ENCODE measurements around the gene STRIT1.

- TF ChIP-seq, protein P1, sequence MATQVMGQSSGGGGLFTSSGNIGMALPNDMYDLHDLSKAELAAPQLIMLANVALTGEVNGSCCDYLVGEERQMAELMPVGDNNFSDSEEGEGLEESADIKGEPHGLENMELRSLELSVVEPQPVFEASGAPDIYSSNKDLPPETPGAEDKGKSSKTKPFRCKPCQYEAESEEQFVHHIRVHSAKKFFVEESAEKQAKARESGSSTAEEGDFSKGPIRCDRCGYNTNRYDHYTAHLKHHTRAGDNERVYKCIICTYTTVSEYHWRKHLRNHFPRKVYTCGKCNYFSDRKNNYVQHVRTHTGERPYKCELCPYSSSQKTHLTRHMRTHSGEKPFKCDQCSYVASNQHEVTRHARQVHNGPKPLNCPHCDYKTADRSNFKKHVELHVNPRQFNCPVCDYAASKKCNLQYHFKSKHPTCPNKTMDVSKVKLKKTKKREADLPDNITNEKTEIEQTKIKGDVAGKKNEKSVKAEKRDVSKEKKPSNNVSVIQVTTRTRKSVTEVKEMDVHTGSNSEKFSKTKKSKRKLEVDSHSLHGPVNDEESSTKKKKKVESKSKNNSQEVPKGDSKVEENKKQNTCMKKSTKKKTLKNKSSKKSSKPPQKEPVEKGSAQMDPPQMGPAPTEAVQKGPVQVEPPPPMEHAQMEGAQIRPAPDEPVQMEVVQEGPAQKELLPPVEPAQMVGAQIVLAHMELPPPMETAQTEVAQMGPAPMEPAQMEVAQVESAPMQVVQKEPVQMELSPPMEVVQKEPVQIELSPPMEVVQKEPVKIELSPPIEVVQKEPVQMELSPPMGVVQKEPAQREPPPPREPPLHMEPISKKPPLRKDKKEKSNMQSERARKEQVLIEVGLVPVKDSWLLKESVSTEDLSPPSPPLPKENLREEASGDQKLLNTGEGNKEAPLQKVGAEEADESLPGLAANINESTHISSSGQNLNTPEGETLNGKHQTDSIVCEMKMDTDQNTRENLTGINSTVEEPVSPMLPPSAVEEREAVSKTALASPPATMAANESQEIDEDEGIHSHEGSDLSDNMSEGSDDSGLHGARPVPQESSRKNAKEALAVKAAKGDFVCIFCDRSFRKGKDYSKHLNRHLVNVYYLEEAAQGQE (IDR thresholded peaks at IDR 0.05; ENCODE audit: insufficient read depth in 1 of 2, low read depth in 2 of 2, low read length in 2 of 2) = no peak
- TF ChIP-seq POLR2AphosphoS5 (IDR thresholded peaks at IDR 0.05; ENCODE audit: low read depth, low read length) (no peak), SIN3A (IDR thresholded peaks at IDR 0.05; ENCODE audit: borderline replicate concordance, insufficient read depth, low read length) (no peak), TAF1 (IDR thresholded peaks at IDR 0.05; ENCODE audit: borderline replicate concordance, insufficient read depth, low read length) (no peak), FOXP2 (optimal IDR thresholded peaks at IDR 0.05; ENCODE audit: borderline replicate concordance, extremely low read depth, extremely low read length, insufficient read depth) (no peak)
These were observed 42.4 kb upstream of the STRIT1 start for GRCh38 chr3:155335724-155336354.
